Keratinocyte (primary cell): Measurements from ENCODE around the gene ATP2B1. TPM values are rescaled to one million over a fixed set of nuclear protein-coding genes. Genes with fewer than 3 reads are reported as not detected.

ENCODE experiments used
- DNase-seq: peaks from one replicate; pipeline ENCODE4 v3.0.0-alpha.2; 2011; ENCODE audit warnings: low read depth, missing footprints, low spot score
- FAIRE-seq: peaks from 2 replicates; lab custom pipeline; 2011; peaks lifted over from hg19 to GRCh38; lab: Jason Lieb, UNC
- H2AFZ ChIP-seq: 2 replicates; pipeline ENCODE4 v1.6.0; 2012; ENCODE audit warnings: low read length, control low read depth, inconsistent platforms; ENCODE audit not compliant: control insufficient read depth
- H3K27ac ChIP-seq: 2 replicates; pipeline ENCODE4 v1.5.1; 2011; ENCODE audit warnings: low read length; ENCODE audit not compliant: control insufficient read depth, insufficient read depth
- H3K27me3 ChIP-seq: 3 replicates; pipeline ENCODE4 v1.6.0; 2011; ENCODE audit warnings: low read length; ENCODE audit not compliant: control insufficient read depth, insufficient read depth; ENCODE audit errors: extremely low read depth
- H3K36me3 ChIP-seq, 2 experiments: 2 replicates in 1 of 2; 3 replicates in 1 of 2; pipeline ENCODE4 v1.5.1; 2011; ENCODE audit warnings: low read length in 2 of 2, mild to moderate bottlenecking in 1 of 2; ENCODE audit not compliant: control insufficient read depth in 2 of 2, insufficient read depth in 2 of 2; ENCODE audit errors: extremely low read depth in 1 of 2
- H3K4me1 ChIP-seq: 3 replicates; pipeline ENCODE4 v1.5.1; 2011; ENCODE audit warnings: low read length; ENCODE audit not compliant: control insufficient read depth, insufficient read depth; ENCODE audit errors: extremely low read depth
- H3K4me2 ChIP-seq: 3 replicates; pipeline ENCODE4 v1.6.0; 2011; ENCODE audit warnings: low read depth, low read length; ENCODE audit not compliant: control insufficient read depth, insufficient read depth; ENCODE audit errors: extremely low read depth
- H3K4me3 ChIP-seq, 3 experiments: fragments of 200-600 bp in 1 of 3; sonication (generic) in 1 of 3; 2 replicates in 2 of 3; 3 replicates in 1 of 3; pipeline ENCODE4 v1.5.1; 2011 to 2016; ENCODE audit warnings: low read length in 3 of 3, mild to moderate bottlenecking in 3 of 3, control low read depth in 2 of 3, inconsistent platforms in 1 of 3, low read depth in 1 of 3, mixed read lengths in 1 of 3, mixed run types in 1 of 3, moderate library complexity in 1 of 3; ENCODE audit not compliant: control insufficient read depth in 2 of 3, insufficient read depth in 2 of 3; ENCODE audit errors: extremely low read depth in 1 of 3
- H3K79me2 ChIP-seq: 2 replicates; pipeline ENCODE4 v1.6.0; 2012; ENCODE audit warnings: low read length; ENCODE audit not compliant: control insufficient read depth, insufficient read depth
- H3K9ac ChIP-seq: 3 replicates; pipeline ENCODE4 v1.6.0; 2011; ENCODE audit warnings: low read length; ENCODE audit not compliant: control insufficient read depth, insufficient read depth; ENCODE audit errors: extremely low read depth
- H3K9me1 ChIP-seq: 3 replicates; pipeline ENCODE4 v1.6.0; 2011; ENCODE audit warnings: low read length; ENCODE audit not compliant: control insufficient read depth, insufficient read depth; ENCODE audit errors: extremely low read depth
- H3K9me3 ChIP-seq: 2 replicates; pipeline ENCODE4 v1.5.1; 2012; ENCODE audit warnings: low read depth, low read length; ENCODE audit not compliant: control insufficient read depth
- H4K20me1 ChIP-seq: 3 replicates; pipeline ENCODE4 v1.6.0; 2011; ENCODE audit warnings: low read length; ENCODE audit not compliant: control insufficient read depth, insufficient read depth; ENCODE audit errors: extremely low read depth
- CTCF ChIP-seq, 3 experiments: IDR thresholded peaks in 1 of 3; conservative IDR thresholded peaks in 1 of 3; optimal IDR thresholded peaks in 1 of 3; 2 replicates in 2 of 3; 3 replicates in 1 of 3; pipeline versions ENCODE3 to v1.5.1; 2011; ENCODE audit warnings: low read length in 3 of 3, mild to moderate bottlenecking in 3 of 3, moderate library complexity in 2 of 3, control low read depth in 1 of 3, inconsistent platforms in 1 of 3; ENCODE audit not compliant: insufficient read depth in 2 of 3; ENCODE audit errors: extremely low read depth in 1 of 3
- EZH2 ChIP-seq: IDR thresholded peaks from one replicate; pipeline ENCODE4 v1.6.1; 2012; ENCODE audit warnings: inconsistent platforms, mild to moderate bottlenecking, low read length, moderate library complexity
- dilution Hi-C: fragments of 300-500 bp; cut with MboI; formaldehyde crosslinking; loops from one replicate; pipeline ENCODE4 v1.7.0; 2020; ENCODE audit warnings: low sequenced_read_pairs; ENCODE audit not compliant: extremely low pct_ligation_motif_present
- polyA plus RNA-seq, 5 experiments: library from polyadenylated mRNA; depleted of rRNA in 3 of 5; stranded (reverse) in 3 of 5; stranded (forward) in 1 of 5; unstranded in 1 of 5; fragments of >200 nt; gene quantifications; 1 replicate in 1 of 5; 2 replicates in 3 of 5; 3 replicates in 1 of 5; pipeline versions ENCODE4 v1.2.1 to v1.2.3, GENCODE V29; 2011 to 2012; ENCODE audit warnings: missing spikeins in 2 of 5, low read depth in 1 of 5, low replicate concordance in 1 of 5

ATP2B1 gene
- polyA plus RNA-seq, 1 donor (not counting 4 experiments of a cell fraction or from before 2014, with no cell fraction given) = 24.6 TPM

GRCh38 chr12:89589753-89590152 lies 118.9 kb downstream of the ATP2B1 start:
- FAIRE-seq = no peak
- no peak overlapping the region for H3K9ac ChIP-seq
- H3K36me3 ChIP-seq = peaks cover 4 to 7% of the 10 kb centered on the region in 2 experiments

GRCh38 chr12:89578499-89578898 lies 130.1 kb downstream of the ATP2B1 start:
- Histone ChIP-seq H3K9ac (no peak overlapping the region), H3K79me2 (no peaks in the 10 kb centered on the region), H3K4me2 (no peak overlapping the region), H2AFZ (no peak overlapping the region), H3K9me3 (no peaks in the 10 kb centered on the region), H3K9me1 (no peaks in the 10 kb centered on the region), H3K27ac (no peak overlapping the region), H3K4me1 (no peaks in the 10 kb centered on the region), H3K36me3 (no peaks in the 10 kb centered on the region), H3K4me3 (no peak overlapping the region), H3K27me3 (no peaks in the 10 kb centered on the region), H4K20me1 (no peaks in the 10 kb centered on the region)
- DNase-seq (no peak), FAIRE-seq (no peak)
- no peak for TF ChIP-seq EZH2
- TF ChIP-seq CTCF (optimal IDR thresholded peaks at IDR 0.05 in 1 of 3, IDR thresholded peaks at IDR 0.05 in 1 of 3, conservative IDR thresholded peaks at IDR 0.05 in 1 of 3; ENCODE audit: extremely low read depth in 1 of 3, insufficient read depth in 2 of 3, low read length in 3 of 3) = no peak
- dilution Hi-C loops = no loop called here

More at GRCh38 chr12:89589753-89590152, 118.9 kb downstream of the ATP2B1 start:
- no peak overlapping the region for H2AFZ ChIP-seq
- no peaks in the 10 kb centered on the region for H3K4me1 ChIP-seq
- H3K4me2 ChIP-seq = no peak overlapping the region
- no peaks in the 10 kb centered on the region for H3K9me3 ChIP-seq
- H3K9me1 ChIP-seq = no peaks in the 10 kb centered on the region
- DNase-seq = no peak
- no peak overlapping the region for H3K27ac ChIP-seq
- H3K4me3 ChIP-seq = no peak overlapping the region
- H4K20me1 ChIP-seq = no peaks in the 10 kb centered on the region
- H3K27me3 ChIP-seq = no peaks in the 10 kb centered on the region
- TF ChIP-seq CTCF (optimal IDR thresholded peaks at IDR 0.05 in 1 of 3, IDR thresholded peaks at IDR 0.05 in 1 of 3, conservative IDR thresholded peaks at IDR 0.05 in 1 of 3; ENCODE audit: extremely low read depth in 1 of 3, insufficient read depth in 2 of 3, low read length in 3 of 3) (no peak), EZH2 (no peak)
- dilution Hi-C loops = no loop called here
- H3K79me2 ChIP-seq = no peaks in the 10 kb centered on the region
